ENCODE data around the gene ARHGEF39. TPM values are rescaled to one million over a fixed set of nuclear protein-coding genes. Genes with fewer than 3 reads are reported as not detected.
A peak's percentile ranks its signal among the peaks of the same experiment; 100 is the strongest.

The ARHGEF39 gene
- total and polyA plus RNA-seq, 7 donors: 0.07 to 0.79 (median 0.20) TPM; not detected in 1

DNA sequence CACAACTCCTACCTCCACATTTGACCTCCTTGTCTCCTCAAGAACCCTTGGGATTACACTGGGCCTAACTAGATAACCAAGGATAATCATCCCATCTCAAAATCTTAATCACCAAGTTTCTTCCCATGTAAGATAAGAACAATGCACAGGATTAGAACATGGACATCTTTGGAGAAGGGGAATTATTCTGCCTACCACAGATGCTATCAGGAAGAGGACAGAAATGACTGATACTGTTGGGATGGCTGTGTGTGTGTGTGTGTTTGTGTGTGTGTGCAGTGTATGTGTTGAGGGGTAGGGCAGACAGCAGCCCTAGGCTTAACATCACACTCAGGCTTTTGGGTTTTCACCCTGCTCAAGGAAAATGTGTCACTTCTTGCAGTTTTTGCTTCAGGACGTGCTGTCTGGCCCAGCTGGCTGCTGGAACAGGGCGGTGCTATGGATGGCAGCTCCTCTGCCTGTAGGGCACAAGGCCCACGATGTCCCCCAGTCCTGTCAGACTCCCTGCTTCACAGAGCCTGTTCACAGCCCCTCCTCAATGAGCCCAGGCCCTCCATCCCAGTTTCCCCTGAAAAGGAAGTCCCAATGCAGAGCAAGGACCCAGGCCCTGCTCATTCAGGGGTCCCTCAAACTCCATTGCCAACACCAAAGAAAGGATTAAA, 16.5 kb upstream of the ARHGEF39 start:
- H3K4me1 ChIP-seq: peaks cover 27% of the 10 kb centered on the region
- 29 to 40% (median 34%) methylated on average over 3 of the region's 3 CpGs for WGBS, 3 donors
- H3K27me3 ChIP-seq (ENCODE audit: insufficient read depth in 3 of 3, low read length in 2 of 3): no peaks in the 10 kb centered on the region
- intact Hi-C loops (cut with DNase I): no loop called here
- no peak overlapping the region for H3K4me3 ChIP-seq
- peaks cover 0 to 39% of the 10 kb centered on the region in 2 donors for H3K36me3 ChIP-seq (ENCODE audit: insufficient read depth in 1 of 2, low read depth in 1 of 2)
- H3K27ac ChIP-seq: peak overlapping the region; percentile 100
- peak; percentile 18 to 42 (median 25) for ATAC-seq
- no peak for DNase-seq
- TF ChIP-seq, protein P1, sequence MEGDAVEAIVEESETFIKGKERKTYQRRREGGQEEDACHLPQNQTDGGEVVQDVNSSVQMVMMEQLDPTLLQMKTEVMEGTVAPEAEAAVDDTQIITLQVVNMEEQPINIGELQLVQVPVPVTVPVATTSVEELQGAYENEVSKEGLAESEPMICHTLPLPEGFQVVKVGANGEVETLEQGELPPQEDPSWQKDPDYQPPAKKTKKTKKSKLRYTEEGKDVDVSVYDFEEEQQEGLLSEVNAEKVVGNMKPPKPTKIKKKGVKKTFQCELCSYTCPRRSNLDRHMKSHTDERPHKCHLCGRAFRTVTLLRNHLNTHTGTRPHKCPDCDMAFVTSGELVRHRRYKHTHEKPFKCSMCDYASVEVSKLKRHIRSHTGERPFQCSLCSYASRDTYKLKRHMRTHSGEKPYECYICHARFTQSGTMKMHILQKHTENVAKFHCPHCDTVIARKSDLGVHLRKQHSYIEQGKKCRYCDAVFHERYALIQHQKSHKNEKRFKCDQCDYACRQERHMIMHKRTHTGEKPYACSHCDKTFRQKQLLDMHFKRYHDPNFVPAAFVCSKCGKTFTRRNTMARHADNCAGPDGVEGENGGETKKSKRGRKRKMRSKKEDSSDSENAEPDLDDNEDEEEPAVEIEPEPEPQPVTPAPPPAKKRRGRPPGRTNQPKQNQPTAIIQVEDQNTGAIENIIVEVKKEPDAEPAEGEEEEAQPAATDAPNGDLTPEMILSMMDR (IDR thresholded peaks at IDR 0.05): no peak
- no peaks in the 10 kb centered on the region for H3K9me3 ChIP-seq

DNA sequence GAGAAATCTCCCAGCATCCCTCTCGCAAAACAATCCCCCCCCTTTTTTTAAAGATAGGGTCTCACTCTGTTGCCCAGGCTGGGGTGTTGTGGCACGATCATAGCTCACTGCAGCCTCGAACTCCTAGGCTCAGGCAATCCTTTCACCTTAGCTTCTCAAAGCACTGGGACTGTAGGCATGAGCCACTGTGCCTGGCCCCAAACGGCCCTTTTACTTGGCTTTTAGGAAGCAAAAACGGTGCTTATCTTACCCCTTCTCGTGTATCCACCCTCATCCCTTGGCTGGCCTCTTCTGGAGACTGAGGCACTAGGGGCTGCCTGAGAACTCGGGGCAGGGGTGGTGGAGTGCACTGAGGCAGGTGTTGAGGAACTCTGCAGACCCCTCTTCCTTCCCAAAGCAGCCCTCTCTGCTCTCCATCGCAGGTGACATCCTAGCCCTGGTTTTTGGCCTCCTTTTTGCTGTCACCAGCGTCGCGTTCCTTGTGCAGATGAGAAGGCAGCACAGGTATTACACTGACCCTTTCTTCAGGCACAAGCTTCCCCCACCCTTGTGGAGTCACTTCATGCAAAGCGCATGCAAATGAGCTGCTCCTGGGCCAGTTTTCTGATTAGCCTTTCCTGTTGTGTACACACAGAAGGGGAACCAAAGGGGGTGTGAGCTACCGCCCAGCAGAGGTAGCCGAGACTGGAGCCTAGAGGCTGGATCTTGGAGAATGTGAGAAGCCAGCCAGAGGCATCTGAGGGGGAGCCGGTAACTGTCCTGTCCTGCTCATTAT, 15.5 kb upstream of the ARHGEF39 start:
- intact Hi-C loops (cut with DNase I): no loop called here
- Histone ChIP-seq H3K9me3 (no peaks in the 10 kb centered on the region), H3K27ac (peak overlapping the region; percentile 100), H3K36me3 (ENCODE audit: insufficient read depth in 1 of 2, low read depth in 1 of 2) (peaks cover 0 to 31% of the 10 kb centered on the region in 2 donors), H3K27me3 (ENCODE audit: insufficient read depth in 3 of 3, low read length in 2 of 3) (no peaks in the 10 kb centered on the region), H3K4me3 (no peak overlapping the region), H3K4me1 (peaks cover 29% of the 10 kb centered on the region)
- WGBS, 3 donors: 24 to 38% (median 33%) methylated on average over 15 of the region's 15 CpGs
- TF ChIP-seq, protein P1 (IDR thresholded peaks at IDR 0.05): no peak
- DNase-seq (no peak), ATAC-seq (peak; percentile 18 to 31 (median 26))

DNA sequence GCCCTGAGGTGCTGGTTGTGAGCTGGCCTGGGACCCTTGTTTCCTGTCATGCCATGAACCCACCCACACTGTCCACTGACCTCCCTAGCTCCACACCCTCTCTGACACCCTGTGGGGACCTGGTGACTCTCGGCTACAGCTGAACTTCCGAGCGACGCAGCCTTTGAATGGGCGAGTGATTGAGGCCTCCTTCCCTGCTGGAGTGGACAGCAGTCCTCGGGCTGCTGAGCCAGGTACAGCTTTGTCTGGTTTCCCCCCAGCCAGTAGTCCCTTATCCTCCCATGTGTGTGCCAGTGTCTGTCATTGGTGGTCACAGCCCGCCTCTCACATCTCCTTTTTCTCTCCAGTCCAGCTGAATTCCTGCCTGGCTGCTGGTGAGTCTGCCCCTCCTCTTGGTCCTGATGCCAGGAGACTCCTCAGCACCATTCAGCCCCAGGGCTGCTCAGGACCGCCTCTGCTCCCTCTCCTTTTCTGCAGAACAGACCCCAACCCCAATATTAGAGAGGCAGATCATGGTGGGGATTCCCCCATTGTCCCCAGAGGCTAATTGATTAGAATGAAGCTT, 14.9 kb upstream of the ARHGEF39 start:
- intact Hi-C loops (cut with DNase I): no loop called here
- Histone ChIP-seq H3K27me3 (ENCODE audit: insufficient read depth in 3 of 3, low read length in 2 of 3) (no peaks in the 10 kb centered on the region), H3K4me3 (no peak overlapping the region), H3K36me3 (ENCODE audit: insufficient read depth in 1 of 2, low read depth in 1 of 2) (peaks cover 0 to 25% of the 10 kb centered on the region in 2 donors), H3K4me1 (peaks cover 22% of the 10 kb centered on the region), H3K9me3 (no peaks in the 10 kb centered on the region), H3K27ac (no peak overlapping the region)
- ATAC-seq: peak in 1 of 4 donors; percentile 2
- TF ChIP-seq, protein P1 (IDR thresholded peaks at IDR 0.05): no peak
- WGBS, 3 donors: 74 to 81% (median 76%) methylated on average over 8 of the region's 8 CpGs
- DNase-seq: no peak

DNA sequence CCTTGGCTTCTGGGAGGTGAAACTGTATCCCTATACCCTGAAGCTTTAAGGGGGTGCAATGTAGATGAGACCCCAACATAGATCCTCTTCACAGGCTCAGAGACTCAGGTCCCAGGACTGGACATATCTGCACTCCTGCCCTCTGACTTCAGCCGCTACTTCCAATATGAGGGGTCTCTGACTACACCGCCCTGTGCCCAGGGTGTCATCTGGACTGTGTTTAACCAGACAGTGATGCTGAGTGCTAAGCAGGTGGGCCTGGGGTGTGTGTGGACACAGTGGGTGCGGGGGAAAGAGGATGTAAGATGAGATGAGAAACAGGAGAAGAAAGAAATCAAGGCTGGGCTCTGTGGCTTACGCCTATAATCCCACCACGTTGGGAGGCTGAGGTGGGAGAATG, 14.1 kb upstream of the ARHGEF39 start:
- H3K4me3 ChIP-seq: no peak overlapping the region
- WGBS, 3 donors: 84 to 91% (median 88%) methylated on average over 5 of the region's 5 CpGs
- no peak overlapping the region for H3K27ac ChIP-seq
- intact Hi-C loops (cut with DNase I): no loop called here
- no peaks in the 10 kb centered on the region for H3K27me3 ChIP-seq (ENCODE audit: insufficient read depth in 3 of 3, low read length in 2 of 3)
- DNase-seq (no peak), ATAC-seq (no peak)
- H3K4me1 ChIP-seq: peaks cover 18% of the 10 kb centered on the region
- TF ChIP-seq, protein P1 (IDR thresholded peaks at IDR 0.05): no peak
- peaks cover 0 to 17% of the 10 kb centered on the region in 2 donors for H3K36me3 ChIP-seq (ENCODE audit: insufficient read depth in 1 of 2, low read depth in 1 of 2)
- no peaks in the 10 kb centered on the region for H3K9me3 ChIP-seq

All from psoas muscle (tissue), 8 donors.